Measurements from ENCODE around the gene SASH1.

DNA sequence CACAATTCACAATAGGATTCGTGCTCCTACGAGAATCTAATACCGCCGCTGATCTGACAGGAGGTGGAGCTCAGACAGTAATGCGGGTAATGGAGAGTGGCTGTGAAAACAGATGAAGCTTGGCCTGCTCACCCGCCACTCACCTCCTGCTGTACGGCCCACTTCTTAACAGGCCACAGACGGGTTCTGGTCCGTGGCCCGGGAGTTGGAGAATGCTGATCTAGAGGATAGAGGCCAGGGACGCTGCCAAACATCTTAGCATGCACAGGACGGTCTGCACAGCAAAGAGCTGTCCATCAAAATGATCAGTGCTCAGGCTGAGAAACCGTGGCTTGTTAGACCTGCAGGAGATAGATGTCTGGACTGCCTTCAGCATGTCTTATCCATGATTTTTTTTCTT, 186.4 kb downstream of the SASH1 start:
- TF ChIP-seq, protein P1, sequence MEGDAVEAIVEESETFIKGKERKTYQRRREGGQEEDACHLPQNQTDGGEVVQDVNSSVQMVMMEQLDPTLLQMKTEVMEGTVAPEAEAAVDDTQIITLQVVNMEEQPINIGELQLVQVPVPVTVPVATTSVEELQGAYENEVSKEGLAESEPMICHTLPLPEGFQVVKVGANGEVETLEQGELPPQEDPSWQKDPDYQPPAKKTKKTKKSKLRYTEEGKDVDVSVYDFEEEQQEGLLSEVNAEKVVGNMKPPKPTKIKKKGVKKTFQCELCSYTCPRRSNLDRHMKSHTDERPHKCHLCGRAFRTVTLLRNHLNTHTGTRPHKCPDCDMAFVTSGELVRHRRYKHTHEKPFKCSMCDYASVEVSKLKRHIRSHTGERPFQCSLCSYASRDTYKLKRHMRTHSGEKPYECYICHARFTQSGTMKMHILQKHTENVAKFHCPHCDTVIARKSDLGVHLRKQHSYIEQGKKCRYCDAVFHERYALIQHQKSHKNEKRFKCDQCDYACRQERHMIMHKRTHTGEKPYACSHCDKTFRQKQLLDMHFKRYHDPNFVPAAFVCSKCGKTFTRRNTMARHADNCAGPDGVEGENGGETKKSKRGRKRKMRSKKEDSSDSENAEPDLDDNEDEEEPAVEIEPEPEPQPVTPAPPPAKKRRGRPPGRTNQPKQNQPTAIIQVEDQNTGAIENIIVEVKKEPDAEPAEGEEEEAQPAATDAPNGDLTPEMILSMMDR (conservative IDR thresholded peaks at IDR 0.05; ENCODE audit: low read depth, low read length), result no peak
- TF ChIP-seq EZH2 (IDR thresholded peaks at IDR 0.05; ENCODE audit: borderline replicate concordance, low read depth, low read length, poor library complexity, severe bottlenecking), result no peak

Measured in A673 (cell line).